GF-D8 (cell line): ENCODE measurements around the gene DIPK1C.
A peak's percentile ranks its signal among the peaks of the same experiment; 100 is the strongest.

Experiments
- DNase-seq: peaks from one replicate; lab custom pipeline; 2025; lab: John Stamatoyannopoulos, UW

The DIPK1C gene

DNA sequence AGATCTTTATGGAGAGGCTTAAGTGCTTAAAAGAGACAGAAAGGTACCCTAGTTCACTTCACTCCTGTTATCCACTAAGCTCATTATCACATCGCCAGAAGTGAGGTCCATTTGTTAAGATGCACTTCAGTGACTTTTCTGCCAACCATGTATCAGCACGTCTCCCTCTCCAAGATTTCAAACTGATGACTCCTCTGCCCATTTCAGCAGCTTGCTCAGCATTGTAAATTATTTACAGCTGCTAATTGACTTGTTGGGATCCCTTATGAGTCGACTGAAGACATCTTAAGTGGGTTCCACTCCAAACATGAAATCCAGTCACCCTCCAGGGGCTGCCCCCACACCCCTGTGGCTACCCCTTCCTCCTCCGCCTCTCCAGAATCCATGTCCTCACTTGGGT is 37.3 kb downstream of the DIPK1C start:
- no peak for DNase-seq

DNA sequence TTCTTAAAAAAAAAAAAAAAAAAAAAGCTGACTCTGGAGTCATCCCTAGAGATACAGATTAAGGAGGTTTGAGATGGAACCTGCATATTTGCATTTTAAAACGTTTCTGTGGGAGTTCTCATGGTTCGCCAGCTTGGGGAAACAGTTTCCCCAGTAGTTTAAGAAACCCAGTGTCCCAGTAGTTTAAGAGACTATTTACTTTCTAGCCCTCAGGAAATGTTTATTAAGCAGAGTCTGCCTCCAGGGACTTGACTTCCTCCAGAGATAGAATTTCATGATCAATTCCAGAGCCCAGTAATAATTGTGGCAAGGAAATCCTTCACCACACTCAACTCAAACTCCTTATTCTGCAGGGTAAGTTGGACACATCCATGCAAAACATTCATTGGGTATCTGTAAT is 39.1 kb downstream of the DIPK1C start:
- no peak for DNase-seq

DNA sequence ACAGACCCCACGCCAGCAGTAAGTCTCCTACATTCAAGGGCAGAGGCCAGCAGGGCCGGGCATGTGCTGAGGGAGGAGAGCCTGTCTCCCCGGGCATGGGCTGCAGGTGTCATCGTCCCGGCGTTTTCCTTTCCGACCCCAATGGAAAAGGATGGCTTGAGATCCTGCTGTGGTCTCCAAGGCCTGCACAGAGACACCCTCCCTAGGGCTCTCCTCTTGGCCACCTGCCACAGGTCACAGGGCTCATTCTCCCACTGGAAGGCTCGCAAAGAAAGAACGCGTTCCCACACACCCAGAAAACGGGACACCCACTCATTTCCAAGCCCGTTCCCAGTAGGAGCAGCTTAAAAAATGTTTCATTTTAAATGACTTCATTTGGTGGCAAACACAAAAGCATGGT is 41.0 kb downstream of the DIPK1C start:
- DNase-seq, result no peak

DNA sequence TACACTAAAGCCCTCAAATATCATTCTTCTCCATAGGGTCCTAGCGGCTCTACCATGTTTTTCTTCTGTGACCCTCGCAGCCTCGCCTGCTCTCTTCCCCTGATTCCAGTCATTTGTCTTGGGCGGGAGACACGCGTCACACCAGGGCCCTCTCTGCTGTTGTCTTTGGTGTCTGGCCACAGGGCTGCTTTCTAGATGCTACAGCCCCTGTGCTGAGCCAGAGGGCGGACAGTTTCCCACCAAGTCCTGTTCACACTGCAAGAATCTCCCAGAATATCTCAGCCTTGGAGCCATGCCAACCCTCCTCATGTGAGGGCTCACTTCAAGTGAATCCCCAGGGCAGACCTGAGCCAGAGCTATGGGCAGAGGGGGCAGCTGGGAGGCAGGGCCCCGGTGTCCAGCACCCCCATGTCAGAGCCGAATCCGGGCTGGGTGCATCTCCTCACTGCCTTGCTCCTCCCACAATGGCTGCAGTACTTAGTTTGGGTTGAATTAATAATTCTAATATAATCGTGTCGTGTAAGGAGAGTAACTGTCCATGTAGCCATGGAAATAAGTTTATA is 42.1 kb downstream of the DIPK1C start:
- no peak for DNase-seq

DNA sequence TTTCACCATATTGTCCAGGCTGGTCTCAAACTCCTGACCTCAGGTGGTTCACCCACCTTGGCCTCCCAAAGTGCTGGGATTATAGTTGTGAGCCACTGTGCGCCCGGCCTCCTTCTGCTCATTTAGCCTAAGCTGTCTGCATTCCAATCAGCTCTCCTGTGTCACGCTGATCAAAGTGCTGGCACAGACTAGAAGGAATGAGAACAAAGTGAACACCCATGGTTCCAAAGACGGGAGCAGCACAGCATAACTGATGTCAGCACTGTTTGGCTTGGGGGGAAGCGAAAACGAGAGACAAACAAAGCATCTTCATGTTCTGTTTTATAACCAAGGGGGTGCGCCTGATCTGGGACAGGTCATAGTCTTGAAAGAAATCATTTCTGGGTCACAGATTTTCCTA is 43.3 kb downstream of the DIPK1C start:
- DNase-seq, result no peak

DNA sequence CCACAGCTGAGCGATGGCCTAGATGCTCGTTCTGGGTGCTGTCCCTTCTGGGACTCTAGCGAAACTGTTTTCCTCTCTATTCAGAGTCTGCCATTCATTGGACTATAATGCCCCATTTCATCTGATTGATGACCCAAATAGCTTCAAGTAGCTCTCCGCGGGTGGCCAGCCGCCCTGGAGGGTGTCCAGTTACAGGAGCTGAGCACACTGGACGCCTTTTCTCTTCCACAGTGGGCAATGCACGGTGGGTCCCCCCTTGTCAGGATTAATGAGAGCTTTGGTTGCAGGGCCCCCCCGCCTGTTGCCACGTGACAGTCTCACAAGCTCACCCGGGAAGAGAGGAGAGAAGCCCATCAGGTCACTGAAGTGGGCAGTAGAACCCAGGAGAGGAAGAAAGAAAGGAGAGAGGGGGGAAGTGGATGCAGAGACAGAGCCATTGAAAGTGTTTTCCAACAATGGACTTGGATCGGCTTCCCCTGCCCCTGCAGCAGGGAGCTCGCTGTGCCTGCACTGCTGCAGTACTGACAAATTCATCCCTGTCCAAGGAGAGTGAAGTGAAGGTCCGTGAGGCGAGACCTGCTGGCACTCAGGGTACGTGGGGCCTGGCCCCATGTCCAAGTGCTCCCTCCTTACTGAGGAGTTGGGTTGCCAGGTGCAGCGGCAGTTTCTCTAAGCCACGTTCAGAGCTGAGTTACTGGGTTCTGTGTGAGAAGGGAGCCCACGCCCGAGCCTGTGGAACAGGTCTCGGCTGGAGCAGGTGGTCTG is 44.8 kb downstream of the DIPK1C start:
- no peak for DNase-seq

DNA sequence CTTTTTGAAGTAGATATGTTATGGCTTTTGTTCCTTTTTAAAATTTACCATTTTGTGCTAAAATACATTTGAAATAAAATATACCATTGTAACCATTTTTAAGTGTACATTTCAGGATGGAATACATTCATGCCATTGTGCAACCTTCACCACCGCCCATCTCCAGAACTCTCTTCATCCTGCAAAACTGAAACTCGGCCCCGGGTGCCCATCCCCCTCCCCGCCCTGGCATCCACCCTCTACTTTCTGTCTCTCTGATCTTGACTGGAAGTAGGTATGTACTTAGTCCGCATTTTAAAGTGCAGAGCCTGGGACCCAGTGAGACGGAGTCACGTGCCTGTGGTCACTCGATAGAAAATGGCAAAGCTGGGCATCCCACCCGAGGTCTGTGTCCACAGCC is 45.6 kb downstream of the DIPK1C start:
- no peak for DNase-seq

DNA sequence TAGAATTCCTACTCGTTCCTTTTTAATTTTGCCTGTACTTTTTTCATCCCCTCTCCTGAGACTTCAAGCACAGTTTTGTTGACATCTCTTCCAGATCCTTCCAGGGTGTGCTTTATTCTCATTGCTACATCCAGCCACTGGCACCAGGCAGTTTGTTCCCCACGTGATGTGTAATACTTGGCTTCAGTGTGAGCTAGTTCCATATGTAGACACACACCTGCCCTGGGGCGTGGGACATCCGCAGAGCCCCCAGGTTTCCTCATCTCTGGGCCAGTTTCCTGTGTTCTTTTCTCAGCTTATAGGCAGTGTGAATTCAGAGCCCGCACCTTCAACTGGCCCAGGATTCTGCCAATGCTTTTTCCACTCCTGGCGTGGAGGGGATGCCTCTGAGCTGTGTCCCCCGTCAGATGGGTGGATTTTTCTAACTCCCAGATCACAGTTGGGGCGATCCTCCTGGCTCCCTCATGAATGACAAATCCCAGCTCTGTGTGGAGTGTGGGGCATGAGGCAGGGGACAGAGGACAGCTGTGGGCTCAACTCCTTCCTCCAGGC is 46.6 kb downstream of the DIPK1C start:
- no peak for DNase-seq

DNA sequence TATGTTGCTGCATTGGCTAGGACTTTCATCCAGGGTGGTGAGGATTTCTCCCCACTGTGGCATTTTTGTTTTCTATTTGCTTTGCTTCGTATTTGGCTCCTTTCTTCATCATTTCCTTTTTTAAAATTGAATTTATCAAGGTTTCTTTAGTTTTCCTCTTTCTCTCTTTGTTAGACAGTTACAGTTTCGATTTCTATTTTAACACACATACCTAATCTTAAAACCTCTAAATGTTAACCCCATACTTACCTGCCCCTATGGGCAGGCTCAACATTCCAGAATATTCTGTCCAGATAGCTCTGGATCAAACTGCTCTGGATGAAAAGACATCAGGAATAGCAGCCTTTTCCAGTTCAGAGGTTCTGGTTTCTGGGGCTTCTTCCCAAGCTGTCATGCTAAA is 49.2 kb downstream of the DIPK1C start:
- DNase-seq, result no peak

DNA sequence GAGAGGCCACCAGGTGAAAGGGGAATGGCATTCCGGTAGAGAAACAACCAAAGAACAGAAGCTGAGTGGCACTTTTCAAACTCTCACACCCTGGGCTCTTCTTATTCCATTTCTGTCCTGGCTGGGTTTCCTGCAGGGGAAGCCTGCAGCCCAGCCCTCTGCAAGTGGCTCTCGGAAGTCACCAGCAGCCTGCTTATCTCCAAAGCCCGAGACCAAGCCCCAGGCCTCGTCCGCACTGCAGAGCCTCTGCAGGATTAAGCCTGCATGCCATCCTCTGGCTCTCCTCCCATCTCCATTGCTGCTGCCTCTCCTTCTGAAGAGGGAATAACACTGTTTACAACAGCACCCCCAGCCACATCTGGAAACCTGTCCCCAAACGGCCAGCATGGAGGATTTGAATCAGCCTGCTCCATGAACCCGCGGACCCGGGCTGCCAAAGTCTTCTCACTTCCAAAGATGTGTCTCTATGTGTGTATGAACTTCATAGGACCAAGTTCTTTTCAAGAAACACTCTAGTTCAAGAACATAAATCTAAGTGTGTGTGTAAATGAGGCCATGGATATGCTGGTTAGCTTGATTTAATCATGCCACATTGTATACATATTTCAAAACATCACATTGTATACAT is 54.2 kb downstream of the DIPK1C start:
- no peak for DNase-seq

DNA sequence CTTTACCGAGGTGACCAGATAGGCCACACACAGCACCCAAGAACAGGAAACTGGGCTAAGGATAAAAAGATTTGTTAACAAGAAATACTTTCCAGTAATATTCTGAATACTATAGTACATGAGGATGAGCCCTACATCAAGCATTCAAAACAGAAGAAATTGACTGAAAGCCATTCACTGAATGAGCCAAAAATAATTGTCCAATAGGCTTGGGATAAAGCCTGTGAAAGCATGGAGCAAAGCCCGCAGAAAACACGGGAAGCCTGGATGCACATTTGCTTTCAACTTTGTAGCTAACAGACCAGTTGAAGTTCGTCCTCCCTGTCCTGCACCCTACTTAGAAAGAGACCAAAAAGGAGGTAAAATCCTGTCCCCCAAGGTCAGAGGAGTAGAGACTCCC is 56.3 kb downstream of the DIPK1C start:
- no peak for DNase-seq

DNA sequence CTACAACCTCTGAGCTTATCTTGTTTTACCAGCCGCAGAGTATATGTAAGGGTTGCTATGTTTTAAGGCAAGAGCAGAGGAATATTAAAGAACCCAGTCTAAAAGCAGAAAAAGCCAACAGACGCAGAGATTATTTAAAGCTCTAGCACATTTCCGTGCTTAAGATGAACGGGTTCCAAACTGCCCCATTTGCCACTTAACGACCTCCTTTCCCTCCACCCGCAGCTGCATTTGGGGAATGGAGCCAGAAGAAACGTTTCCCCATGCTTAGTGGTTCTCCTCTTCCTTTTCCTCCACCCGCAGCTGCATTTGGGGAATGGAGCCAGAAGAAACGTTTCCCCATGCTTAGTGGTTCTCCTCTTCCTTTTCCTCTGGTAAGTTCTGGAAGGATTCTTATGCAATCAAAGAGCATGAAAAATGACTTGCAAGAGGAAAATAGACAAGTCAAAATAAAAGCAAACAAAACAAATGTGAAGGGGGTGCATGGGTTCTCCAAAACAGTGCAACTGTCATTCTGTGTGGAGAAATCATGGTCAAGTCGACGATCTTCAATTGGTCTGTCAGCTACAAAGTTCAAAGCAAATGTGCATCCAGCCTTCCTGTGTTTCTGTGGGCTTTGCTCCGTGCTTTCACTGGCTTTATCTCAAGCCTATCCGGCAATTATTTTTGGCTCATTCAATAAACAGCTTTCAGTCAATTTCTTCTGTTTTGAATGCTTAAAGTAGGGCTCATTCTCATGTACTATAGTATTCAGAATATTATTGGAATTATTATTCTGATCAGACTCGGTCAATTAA is 57.8 kb downstream of the DIPK1C start:
- DNase-seq, result peak; percentile 92

DNA sequence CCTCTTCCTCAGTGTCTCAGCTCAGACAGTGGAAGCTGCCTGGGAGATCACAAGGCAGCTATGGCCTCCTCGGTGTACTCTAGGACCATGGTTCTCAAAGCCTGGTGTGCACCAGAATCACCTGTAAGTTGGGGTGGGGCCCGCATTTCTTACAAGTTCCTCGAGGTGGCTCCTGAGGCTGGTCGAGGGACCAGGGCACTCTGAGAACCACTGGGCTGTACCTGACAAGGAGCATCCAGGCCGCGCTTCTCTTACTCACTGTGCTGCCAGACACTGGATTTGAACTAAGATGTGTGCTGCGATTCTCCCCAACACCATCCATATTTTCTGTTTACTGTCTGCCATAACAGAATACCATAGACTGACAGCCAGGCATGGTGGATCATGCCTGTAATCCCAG is 59.5 kb downstream of the DIPK1C start:
- DNase-seq, result no peak

DNA sequence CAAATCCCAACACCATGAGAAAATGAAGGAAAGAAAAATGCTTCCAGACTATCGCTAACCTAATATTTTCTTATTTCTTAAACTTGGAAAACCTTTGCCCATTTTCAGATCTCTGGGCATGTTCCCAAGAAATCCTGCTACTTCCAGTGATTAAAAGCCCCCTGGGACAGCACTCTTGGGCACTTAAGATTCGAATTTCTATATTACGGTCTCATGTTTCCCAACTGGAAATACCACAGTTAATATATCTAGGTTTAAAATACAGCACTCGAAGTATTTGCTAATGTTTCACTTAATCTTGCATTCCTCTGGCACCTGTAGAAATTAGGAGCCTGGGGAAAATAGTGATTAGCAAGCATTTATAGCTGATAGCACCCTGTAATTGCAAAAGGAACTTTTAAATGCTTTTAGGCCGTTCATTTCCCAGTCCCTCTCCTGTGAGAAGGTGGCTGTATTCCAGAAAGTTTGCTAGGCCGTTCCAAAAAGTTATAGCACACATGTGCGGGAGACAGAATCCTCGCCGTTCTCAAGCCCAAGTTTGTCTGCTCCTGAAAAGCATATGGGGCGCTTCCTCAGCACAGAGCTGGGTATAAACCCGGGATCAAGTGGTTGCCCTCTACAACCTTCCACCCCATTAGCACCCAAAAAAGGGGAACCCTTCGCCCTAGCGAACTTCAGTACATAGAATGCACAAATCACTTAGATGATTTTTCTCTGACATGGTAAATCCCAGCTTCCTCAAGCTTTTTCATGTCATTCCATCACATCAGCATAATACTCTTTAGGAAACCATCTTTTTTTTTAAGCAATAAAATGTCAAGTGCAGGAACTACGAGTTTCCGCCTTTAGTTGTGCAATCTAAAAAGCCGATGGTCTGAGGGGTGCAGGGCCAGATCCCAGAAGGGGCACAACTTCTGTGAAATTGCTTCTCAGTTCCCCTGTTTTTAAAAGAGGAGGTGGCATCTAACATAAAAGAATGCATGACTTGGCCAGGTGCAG is 60.6 kb downstream of the DIPK1C start:
- DNase-seq, result peak; percentile 15

DNA sequence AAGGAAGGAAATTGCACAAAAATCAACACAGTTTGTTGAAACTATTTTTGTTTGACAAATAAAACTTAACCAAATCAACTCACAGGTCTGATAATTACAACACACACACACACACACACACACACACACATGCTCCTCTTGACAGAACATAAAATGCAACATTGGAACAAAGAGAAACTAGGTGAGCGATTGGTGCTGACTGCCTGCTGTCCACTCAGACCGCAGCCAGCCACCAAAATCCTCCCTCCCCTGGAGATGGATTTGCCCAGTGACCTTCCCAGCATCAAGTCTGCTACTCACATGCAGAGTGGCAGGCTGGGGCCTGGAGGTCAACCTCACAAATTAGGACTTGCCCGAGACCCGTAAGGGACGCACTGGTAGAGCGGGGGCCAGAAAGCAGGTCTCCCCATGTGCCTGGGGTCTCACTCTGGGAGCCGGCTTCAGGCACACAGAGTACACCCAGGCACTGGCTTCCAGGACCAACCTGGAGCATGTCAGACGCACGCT is 61.4 kb downstream of the DIPK1C start:
- DNase-seq, result no peak

DNA sequence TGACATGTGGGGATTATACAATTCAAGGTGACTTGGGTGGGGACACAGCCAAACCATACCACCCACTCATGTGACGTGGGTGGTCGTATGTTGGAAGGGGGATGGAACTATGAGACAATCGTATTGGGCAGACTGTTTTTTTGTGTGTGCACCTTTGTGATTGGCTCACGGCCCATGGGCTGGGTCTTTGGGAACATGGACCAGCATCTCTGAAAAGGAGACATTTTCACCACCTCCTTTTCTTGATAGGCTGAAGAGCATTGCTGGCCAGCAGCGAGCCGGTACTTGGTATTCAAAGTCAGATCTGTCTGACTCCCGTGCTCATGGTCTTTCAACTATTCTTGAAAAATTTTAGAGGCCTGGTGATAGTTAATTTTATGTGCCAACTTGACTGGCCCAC is 62.1 kb downstream of the DIPK1C start:
- DNase-seq, result no peak

DNA sequence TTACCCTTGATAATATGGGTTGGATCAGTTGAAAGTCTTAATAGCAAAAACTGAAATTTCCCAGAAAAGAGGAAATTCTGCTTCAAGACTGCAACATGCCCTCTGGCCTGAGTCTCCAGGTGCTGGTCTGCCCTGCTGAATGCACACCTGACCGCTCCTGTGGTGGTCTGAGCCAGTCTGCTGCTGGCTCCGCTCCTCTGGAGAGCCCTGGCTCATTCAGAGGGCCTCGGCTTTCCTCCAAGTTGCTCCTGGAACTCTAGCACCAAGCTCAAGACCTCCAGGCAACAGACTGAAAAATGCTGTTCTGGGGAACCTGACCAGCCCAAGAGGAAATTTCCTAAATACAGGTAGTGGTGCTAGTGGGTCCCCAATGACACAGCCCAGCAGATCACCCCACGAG is 64.8 kb downstream of the DIPK1C start:
- no peak for DNase-seq

DNA sequence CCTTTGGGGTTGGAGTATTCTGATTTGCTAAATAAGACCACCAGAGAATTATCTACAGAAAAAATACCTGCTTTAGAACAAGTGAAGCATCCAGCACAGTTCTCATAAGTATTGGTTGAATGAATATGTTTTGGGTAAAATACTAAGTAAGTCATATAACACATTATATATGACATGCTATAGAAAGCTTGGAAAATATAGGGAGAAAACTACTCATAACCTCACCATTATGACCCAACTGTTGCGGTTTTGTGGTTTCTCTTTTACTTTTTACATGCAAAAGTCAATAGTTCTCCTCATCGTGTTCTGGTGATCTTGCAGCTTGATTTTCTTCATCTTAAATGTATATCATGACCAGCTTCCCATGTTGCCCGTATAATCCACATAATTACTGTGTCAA is 66.2 kb downstream of the DIPK1C start:
- peak; percentile 64 for DNase-seq

DNA sequence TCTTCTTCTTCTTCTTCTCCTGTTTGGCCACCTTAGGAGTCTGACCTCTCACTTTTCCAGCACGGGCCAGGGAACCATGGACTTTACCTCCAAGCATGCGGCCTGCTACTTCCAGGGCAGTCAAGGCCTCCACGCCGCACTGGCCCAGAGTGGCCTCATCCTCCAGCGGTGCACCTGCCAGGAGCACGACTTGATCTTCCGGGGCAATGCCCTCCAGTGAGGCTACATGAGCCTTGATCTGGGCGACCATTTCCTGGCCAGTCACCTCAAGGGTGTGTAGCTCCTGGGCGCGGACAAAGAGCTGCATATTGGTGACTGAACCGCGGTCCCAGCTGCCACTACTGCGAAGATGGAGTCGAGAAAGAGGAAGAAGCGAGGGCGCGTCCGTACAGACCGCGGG is 67.1 kb downstream of the DIPK1C start:
- DNase-seq, result no peak

DNA sequence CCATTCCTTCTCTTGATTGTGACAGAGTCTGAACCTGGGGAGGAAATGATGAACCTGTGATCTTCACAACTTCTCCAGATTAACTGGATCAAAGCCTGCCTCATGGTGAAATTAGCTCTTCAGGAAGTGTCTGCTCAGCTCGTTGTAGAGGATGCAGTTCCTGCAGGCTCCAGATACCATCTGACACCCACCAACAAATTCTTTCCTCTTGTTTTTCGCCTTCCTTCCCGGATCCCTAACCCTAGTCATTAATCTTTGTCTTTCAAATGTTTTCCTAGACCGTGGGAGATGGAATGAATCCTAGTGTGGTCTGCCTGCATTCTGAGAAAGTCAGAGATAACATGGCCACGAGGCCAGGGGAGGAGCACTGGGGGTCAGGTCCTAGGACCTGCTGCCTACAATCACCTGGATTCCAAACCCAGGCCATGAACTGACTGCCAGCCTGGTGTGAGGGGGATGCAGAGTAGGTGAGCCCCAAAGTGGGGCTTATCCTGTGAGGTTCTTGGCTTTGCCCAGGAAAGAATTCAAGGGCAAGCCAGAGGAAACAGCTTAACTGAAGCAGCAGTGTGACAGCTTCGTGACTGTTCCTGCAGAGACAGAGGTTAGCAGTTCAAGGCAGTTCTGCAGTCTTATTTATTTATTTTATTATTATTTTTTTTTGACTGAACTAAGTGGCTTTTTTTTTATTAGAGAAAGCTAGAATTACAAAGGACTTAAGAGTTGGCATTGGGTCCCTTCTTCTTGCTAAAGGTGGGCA is 67.8 kb downstream of the DIPK1C start:
- DNase-seq, result no peak
